ENCODE results near the gene TRMT11.

GRCh38 chr6:125987026-125987617, 782 bp downstream of the TRMT11 start:
- TF ChIP-seq CTCF (IDR thresholded peaks at IDR 0.05) (no peak), POLR2A (IDR thresholded peaks at IDR 0.05) (no peak)

Data from transverse colon (tissue), 3 donors.